Measurements from ENCODE around the gene RAB7A. TPM values are rescaled to one million over a fixed set of nuclear protein-coding genes. Genes with fewer than 3 reads are reported as not detected.

The RAB7A gene
- total and polyA plus RNA-seq, 2 experiments from 2014 or later = 89.8 to 156 TPM

DNA sequence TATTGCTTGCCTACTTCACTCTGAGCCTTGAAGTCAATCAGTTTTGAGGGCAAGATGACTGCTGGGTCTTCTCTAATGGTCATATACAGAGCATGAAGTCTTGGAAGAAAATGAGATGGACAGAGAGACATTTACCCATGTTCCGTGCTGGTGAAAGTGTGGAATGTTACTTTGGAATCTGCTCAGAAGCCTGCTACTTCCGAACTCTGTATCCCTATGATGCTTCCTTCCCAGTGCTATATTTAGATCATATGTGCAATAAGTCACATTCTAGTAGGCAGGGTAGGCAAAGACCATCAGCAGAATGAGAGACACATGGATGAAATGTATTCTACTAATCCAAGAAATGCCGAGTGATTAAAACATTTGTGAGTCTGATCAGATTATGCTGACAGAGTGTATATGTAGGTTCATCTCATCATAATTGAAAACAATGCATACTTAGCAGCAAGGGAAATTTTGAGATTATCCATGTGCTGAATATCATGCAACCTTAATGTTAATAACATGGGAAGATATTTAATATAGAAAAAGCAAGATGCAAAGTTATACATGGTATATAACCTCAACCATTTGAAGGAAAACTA lies 60.5 kb downstream of the RAB7A start:
- H3K27me3 Mint-ChIP-seq (ENCODE audit: insufficient read depth, low read depth, poor library complexity) = peaks cover 14% of the 10 kb centered on the region
- Histone ChIP-seq H3K79me2 (replicated peaks; ENCODE audit: insufficient read depth) (peaks cover 94% of the 10 kb centered on the region), H4K20me1 (replicated peaks; ENCODE audit: insufficient read depth) (peaks cover 88% of the 10 kb centered on the region), H3K27ac (ENCODE audit: low read depth) (no peak overlapping the region; the same call in 1 of the 2 replicates), H3K27me3 (ENCODE audit: insufficient read depth) (no peaks in the 10 kb centered on the region), H3K9me2 (ENCODE audit: insufficient read depth) (no peaks in the 10 kb centered on the region), H2AFZ (no peak overlapping the region), H3K4me1 (ENCODE audit: insufficient read depth) (peaks cover 35% of the 10 kb centered on the region), H3F3A (replicated peaks; ENCODE audit: low read depth) (no peaks in the 10 kb centered on the region), H3K36me3 (ENCODE audit: insufficient read depth) (no peaks in the 10 kb centered on the region), H3K4me2 (no peak overlapping the region), H3K4me3 (no peak overlapping the region)
- ATAC-seq (no peak), DNase-seq (ENCODE audit: low spot score) (no peak)
- peaks cover 50% of the 10 kb centered on the region for H3K4me1 Mint-ChIP-seq
- H3K36me3 Mint-ChIP-seq (ENCODE audit: low read depth) = no peaks in the 10 kb centered on the region
- H3K27ac Mint-ChIP-seq = no peak overlapping the region
- no peak overlapping the region for H3K4me3 Mint-ChIP-seq
- TF ChIP-seq, protein P1, sequence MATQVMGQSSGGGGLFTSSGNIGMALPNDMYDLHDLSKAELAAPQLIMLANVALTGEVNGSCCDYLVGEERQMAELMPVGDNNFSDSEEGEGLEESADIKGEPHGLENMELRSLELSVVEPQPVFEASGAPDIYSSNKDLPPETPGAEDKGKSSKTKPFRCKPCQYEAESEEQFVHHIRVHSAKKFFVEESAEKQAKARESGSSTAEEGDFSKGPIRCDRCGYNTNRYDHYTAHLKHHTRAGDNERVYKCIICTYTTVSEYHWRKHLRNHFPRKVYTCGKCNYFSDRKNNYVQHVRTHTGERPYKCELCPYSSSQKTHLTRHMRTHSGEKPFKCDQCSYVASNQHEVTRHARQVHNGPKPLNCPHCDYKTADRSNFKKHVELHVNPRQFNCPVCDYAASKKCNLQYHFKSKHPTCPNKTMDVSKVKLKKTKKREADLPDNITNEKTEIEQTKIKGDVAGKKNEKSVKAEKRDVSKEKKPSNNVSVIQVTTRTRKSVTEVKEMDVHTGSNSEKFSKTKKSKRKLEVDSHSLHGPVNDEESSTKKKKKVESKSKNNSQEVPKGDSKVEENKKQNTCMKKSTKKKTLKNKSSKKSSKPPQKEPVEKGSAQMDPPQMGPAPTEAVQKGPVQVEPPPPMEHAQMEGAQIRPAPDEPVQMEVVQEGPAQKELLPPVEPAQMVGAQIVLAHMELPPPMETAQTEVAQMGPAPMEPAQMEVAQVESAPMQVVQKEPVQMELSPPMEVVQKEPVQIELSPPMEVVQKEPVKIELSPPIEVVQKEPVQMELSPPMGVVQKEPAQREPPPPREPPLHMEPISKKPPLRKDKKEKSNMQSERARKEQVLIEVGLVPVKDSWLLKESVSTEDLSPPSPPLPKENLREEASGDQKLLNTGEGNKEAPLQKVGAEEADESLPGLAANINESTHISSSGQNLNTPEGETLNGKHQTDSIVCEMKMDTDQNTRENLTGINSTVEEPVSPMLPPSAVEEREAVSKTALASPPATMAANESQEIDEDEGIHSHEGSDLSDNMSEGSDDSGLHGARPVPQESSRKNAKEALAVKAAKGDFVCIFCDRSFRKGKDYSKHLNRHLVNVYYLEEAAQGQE (IDR thresholded peaks at IDR 0.05; ENCODE audit: unreplicated experiment) = no peak
- TF ChIP-seq ZNF114 (CRISPR knock-in tag; IDR thresholded peaks at IDR 0.05) (no peak), JUNB (IDR thresholded peaks at IDR 0.05; ENCODE audit: unreplicated experiment) (no peak), EZH2 (IDR thresholded peaks at IDR 0.05; ENCODE audit: low read depth, unreplicated experiment) (no peak), CREB1 (CRISPR knock-in tag; IDR thresholded peaks at IDR 0.05; ENCODE audit: low read depth) (no peak), POLR2AphosphoS5 (IDR thresholded peaks at IDR 0.05; ENCODE audit: low read depth) (no peak), ZNF331 (CRISPR knock-in tag; IDR thresholded peaks at IDR 0.05; ENCODE audit: low read depth) (no peak), STAT1 (IDR thresholded peaks at IDR 0.05; ENCODE audit: unreplicated experiment) (no peak), NANOG (IDR thresholded peaks at IDR 0.05; ENCODE audit: borderline replicate concordance) (no peak), EZH2phosphoT487 (IDR thresholded peaks at IDR 0.05; ENCODE audit: unreplicated experiment) (no peak)
- TF ChIP-seq, protein P2, sequence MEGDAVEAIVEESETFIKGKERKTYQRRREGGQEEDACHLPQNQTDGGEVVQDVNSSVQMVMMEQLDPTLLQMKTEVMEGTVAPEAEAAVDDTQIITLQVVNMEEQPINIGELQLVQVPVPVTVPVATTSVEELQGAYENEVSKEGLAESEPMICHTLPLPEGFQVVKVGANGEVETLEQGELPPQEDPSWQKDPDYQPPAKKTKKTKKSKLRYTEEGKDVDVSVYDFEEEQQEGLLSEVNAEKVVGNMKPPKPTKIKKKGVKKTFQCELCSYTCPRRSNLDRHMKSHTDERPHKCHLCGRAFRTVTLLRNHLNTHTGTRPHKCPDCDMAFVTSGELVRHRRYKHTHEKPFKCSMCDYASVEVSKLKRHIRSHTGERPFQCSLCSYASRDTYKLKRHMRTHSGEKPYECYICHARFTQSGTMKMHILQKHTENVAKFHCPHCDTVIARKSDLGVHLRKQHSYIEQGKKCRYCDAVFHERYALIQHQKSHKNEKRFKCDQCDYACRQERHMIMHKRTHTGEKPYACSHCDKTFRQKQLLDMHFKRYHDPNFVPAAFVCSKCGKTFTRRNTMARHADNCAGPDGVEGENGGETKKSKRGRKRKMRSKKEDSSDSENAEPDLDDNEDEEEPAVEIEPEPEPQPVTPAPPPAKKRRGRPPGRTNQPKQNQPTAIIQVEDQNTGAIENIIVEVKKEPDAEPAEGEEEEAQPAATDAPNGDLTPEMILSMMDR (conservative IDR thresholded peaks at IDR 0.05; ENCODE audit: low read depth in 2 of 2) = no peak
- TF ChIP-seq, protein P3, sequence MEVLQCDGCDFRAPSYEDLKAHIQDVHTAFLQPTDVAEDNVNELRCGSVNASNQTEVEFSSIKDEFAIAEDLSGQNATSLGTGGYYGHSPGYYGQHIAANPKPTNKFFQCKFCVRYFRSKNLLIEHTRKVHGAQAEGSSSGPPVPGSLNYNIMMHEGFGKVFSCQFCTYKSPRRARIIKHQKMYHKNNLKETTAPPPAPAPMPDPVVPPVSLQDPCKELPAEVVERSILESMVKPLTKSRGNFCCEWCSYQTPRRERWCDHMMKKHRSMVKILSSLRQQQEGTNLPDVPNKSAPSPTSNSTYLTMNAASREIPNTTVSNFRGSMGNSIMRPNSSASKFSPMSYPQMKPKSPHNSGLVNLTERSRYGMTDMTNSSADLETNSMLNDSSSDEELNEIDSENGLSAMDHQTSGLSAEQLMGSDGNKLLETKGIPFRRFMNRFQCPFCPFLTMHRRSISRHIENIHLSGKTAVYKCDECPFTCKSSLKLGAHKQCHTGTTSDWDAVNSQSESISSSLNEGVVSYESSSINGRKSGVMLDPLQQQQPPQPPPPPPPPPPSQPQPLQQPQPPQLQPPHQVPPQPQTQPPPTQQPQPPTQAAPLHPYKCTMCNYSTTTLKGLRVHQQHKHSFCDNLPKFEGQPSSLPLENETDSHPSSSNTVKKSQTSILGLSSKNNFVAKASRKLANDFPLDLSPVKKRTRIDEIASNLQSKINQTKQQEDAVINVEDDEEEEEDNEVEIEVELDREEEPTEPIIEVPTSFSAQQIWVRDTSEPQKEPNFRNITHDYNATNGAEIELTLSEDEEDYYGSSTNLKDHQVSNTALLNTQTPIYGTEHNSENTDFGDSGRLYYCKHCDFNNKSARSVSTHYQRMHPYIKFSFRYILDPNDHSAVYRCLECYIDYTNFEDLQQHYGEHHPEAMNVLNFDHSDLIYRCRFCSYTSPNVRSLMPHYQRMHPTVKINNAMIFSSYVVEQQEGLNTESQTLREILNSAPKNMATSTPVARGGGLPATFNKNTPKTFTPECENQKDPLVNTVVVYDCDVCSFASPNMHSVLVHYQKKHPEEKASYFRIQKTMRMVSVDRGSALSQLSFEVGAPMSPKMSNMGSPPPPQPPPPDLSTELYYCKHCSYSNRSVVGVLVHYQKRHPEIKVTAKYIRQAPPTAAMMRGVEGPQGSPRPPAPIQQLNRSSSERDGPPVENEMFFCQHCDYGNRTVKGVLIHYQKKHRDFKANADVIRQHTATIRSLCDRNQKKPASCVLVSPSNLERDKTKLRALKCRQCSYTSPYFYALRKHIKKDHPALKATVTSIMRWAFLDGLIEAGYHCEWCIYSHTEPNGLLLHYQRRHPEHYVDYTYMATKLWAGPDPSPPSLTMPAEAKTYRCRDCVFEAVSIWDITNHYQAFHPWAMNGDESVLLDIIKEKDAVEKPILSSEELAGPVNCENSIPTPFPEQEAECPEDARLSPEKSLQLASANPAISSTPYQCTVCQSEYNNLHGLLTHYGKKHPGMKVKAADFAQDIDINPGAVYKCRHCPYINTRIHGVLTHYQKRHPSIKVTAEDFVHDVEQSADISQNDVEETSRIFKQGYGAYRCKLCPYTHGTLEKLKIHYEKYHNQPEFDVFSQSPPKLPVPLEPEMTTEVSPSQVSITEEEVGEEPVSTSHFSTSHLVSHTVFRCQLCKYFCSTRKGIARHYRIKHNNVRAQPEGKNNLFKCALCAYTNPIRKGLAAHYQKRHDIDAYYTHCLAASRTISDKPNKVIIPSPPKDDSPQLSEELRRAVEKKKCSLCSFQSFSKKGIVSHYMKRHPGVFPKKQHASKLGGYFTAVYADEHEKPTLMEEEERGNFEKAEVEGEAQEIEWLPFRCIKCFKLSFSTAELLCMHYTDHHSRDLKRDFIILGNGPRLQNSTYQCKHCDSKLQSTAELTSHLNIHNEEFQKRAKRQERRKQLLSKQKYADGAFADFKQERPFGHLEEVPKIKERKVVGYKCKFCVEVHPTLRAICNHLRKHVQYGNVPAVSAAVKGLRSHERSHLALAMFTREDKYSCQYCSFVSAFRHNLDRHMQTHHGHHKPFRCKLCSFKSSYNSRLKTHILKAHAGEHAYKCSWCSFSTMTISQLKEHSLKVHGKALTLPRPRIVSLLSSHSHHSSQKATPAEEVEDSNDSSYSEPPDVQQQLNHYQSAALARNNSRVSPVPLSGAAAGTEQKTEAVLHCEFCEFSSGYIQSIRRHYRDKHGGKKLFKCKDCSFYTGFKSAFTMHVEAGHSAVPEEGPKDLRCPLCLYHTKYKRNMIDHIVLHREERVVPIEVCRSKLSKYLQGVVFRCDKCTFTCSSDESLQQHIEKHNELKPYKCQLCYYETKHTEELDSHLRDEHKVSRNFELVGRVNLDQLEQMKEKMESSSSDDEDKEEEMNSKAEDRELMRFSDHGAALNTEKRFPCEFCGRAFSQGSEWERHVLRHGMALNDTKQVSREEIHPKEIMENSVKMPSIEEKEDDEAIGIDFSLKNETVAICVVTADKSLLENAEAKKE (CRISPR knock-in tag; IDR thresholded peaks at IDR 0.05) = no peak
- no peaks in the 10 kb centered on the region for H3K9me3 Mint-ChIP-seq
